MCF 10A (cell line): ENCODE data around the gene STMN1. TPM values are rescaled to one million over a fixed set of nuclear protein-coding genes. Genes with fewer than 3 reads are reported as not detected.

Experiments used
- BruUV-seq: library from RNA; stranded (reverse); fragments of 400-500 nt; replicated peaks from 2 replicates; lab custom pipeline; 2021; lab: Mats Ljungman, UMichigan
- CTCF ChIA-PET: fragments of 300-600 bp; sonication (Branson Sonifier 250); formaldehyde crosslinking; extraction: SDS; loops from one replicate; lab custom pipeline; 2021; ENCODE audit warnings: antibody characterized with exemption, inconsistent platforms; lab: Yijun Ruan, JAX
- POLR2A ChIA-PET: fragments of 300-600, 350-650 bp; sonication (Branson Sonifier 250); formaldehyde crosslinking; extraction: SDS; loops from one replicate; lab custom pipeline; 2020; ENCODE audit warnings: antibody characterized with exemption, inconsistent platforms; lab: Yijun Ruan, JAX
- DNase-seq: peaks from one replicate; pipeline ENCODE4 v3.0.0-alpha.2; 2018; ENCODE audit not compliant: unreplicated experiment
- H3K27ac Mint-ChIP-seq: one replicate; pipeline ENCODE4 v1.8.0; 2022; ENCODE audit warnings: mild to moderate bottlenecking, low read depth, mixed read lengths; ENCODE audit not compliant: unreplicated experiment
- H3K27me3 Mint-ChIP-seq: one replicate; pipeline ENCODE4 v1.8.0; 2022; ENCODE audit warnings: mixed read lengths; ENCODE audit not compliant: insufficient read depth, unreplicated experiment
- H3K36me3 Mint-ChIP-seq: one replicate; pipeline ENCODE4 v1.8.0; 2022; ENCODE audit warnings: mild to moderate bottlenecking, moderate library complexity, mixed read lengths; ENCODE audit not compliant: insufficient read depth, unreplicated experiment
- H3K4me1 Mint-ChIP-seq: one replicate; pipeline ENCODE4 v1.8.0; 2022; ENCODE audit warnings: mixed read lengths; ENCODE audit not compliant: insufficient read depth, unreplicated experiment
- H3K4me3 Mint-ChIP-seq: one replicate; pipeline ENCODE4 v1.8.0; 2022; ENCODE audit warnings: mild to moderate bottlenecking, moderate library complexity, mixed read lengths; ENCODE audit not compliant: unreplicated experiment
- H3K9me3 Mint-ChIP-seq: one replicate; pipeline ENCODE4 v1.8.0; 2022; ENCODE audit warnings: mixed read lengths; ENCODE audit not compliant: unreplicated experiment
- CTCF ChIP-seq: fragments of 200-600 bp; IDR thresholded peaks from one replicate; pipeline ENCODE4 v1.8.0; 2022; ENCODE audit warnings: antibody characterized with exemption, mild to moderate bottlenecking; ENCODE audit not compliant: unreplicated experiment
- intact Hi-C: fragments of 100-400 bp; cut with micrococcal nuclease; formaldehyde crosslinking; loops from 2 replicates; pipeline ENCODE4 v1.14.1; 2022
- total RNA-seq: library from RNA; stranded (reverse); gene quantifications from 2 replicates; pipeline ENCODE4 v1.2.3, GENCODE V29; 2022

STMN1 gene
- total RNA-seq, 1 experiment from 2014 or later, result 137 TPM

DNA sequence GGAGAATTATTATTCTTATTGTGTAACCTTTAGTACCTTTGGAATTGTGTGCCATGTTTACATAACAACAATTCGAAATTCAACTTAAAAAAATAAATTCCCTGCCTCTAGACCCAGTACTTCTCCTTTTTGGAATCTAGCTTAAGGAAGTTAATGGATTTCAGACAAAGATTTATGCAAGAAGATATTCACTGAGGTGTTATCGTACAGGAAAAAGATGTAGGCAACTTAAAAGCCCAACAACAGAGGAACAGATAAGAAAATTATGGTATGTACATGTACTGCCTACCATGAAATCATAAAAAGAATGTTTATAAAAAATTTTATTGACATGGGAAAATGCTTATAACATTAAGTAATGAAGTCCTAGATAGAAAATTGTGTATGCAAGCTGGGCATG is 18.2 kb upstream of the STMN1 start:
- POLR2A ChIA-PET, result interaction anchor here (0.6 kb wide), 1 partner anchor 47 kb away, joined by 3 read pairs; no protein-coding TSS in a partner anchor
- CTCF ChIA-PET, result no interaction called here
- Mint-ChIP-seq H3K27ac (no peak overlapping the region), H3K9me3 (no peaks in the 10 kb centered on the region), H3K4me3 (no peak overlapping the region), H3K27me3 (peaks cover 45% of the 10 kb centered on the region), H3K4me1 (no peaks in the 10 kb centered on the region), H3K36me3 (no peaks in the 10 kb centered on the region)
- no TSS peak for BruUV-seq
- no peak for TF ChIP-seq CTCF
- intact Hi-C loops, result no loop called here
- DNase-seq, result no peak

- DNase-seq, result peak; percentile 8
- BruUV-seq, result no TSS peak
- ChIA-PET CTCF (interaction anchor here (0.6 to 0.7 kb wide), 2 partner anchors 18 to 90 kb away, joined by 3 to 4 read pairs; no protein-coding TSS in a partner anchor), POLR2A (interaction anchor here (2.1 kb wide), 1 partner anchor 18 kb away, joined by 10 read pairs; no protein-coding TSS in a partner anchor)
- no peaks in the 10 kb centered on the region for H3K36me3 Mint-ChIP-seq
- H3K27ac Mint-ChIP-seq, result no peak overlapping the region
- H3K4me3 Mint-ChIP-seq, result peak overlapping the region; percentile 40
- H3K27me3 Mint-ChIP-seq, result peaks cover 45% of the 10 kb centered on the region
- H3K9me3 Mint-ChIP-seq, result no peaks in the 10 kb centered on the region
- no peaks in the 10 kb centered on the region for H3K4me1 Mint-ChIP-seq
- no peak for TF ChIP-seq CTCF
- intact Hi-C loops, result no loop called here
Measured at GRCh38 chr1:25922971-25923552, 16.8 kb upstream of the STMN1 start.

DNA sequence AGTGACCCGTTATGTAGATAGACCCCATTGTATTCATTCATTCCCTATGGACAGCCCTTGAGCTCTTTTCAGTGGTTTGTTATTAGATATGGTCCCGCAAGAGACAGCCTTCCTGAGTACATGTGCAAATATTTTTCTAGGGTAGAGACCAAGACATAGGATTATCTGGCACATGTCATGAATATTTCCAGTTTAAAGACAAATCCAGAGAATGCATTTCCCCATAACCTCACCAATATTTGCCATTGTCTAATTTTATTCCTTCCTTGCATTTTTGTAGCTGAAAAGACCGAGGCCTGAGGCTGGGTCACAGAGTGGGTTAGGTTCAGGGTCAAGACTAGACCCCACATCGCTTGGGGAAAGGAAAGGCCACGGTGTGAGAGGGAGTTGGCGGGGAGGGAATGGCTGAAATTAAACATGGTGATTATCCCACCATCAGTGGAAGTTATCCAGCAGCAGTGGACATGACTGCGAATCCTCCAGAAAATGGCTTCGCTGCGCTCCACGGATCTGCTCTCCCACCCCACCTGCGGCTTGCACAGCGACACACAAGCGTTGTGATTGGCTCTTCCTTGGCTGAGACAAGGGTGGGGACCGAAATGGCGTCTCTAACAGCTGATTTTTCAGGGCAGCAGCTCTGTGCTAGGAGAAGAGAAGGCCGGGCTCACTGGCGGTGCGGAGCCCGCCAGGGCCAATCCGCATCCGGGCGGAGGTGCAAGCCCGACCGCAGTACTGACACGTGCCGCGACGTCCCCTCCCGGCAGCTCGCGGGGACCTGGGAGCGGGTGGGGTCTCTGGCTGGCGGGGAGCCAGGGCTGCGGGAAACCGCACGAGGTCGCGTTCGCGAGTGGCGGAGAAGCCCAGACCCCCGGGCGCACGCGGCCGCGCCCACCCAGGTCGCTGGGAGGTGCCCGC is 16.1 kb upstream of the STMN1 start:
- ChIA-PET CTCF (interaction anchor here (0.6 to 0.7 kb wide), 2 partner anchors 17 to 89 kb away, joined by 3 to 4 read pairs; no protein-coding TSS in a partner anchor), POLR2A (interaction anchor here (0.5 to 2.1 kb wide), 3 partner anchors 9 to 75 kb away, joined by 3 to 10 read pairs (median 3); partner anchors contain the start of gene PAFAH2)
- no peaks in the 10 kb centered on the region for H3K4me1 Mint-ChIP-seq
- no peaks in the 10 kb centered on the region for H3K9me3 Mint-ChIP-seq
- intact Hi-C loops, result no loop called here
- no peak for TF ChIP-seq CTCF
- H3K36me3 Mint-ChIP-seq, result no peaks in the 10 kb centered on the region
- peak overlapping the region; percentile 40 for H3K4me3 Mint-ChIP-seq
- BruUV-seq, result no TSS peak
- H3K27me3 Mint-ChIP-seq, result peaks cover 39% of the 10 kb centered on the region
- DNase-seq, result no peak
- H3K27ac Mint-ChIP-seq, result no peak overlapping the region

DNA sequence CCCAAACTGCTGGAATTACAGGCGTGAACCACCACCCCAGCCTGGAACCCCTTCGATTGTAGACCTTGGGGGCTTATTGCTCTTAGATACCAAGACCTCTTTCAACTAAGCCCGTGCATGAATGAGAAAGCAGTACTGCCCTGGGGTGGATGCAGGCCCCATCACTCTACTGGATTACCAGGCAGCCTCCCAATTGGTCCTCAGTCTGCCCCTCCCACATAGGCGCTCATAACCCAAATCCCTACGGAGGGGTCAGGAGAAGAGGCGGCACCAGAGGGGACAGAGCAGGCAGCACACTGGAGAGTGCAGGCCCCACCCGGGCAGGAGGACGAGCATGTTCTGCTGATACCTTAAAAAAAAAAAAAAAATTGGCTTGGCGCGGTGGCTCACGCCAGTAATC is 12.4 kb upstream of the STMN1 start:
- Mint-ChIP-seq H3K27ac (no peak overlapping the region), H3K4me3 (no peak overlapping the region), H3K9me3 (no peaks in the 10 kb centered on the region), H3K36me3 (no peaks in the 10 kb centered on the region), H3K4me1 (no peaks in the 10 kb centered on the region), H3K27me3 (peaks cover 4% of the 10 kb centered on the region)
- ChIA-PET CTCF (no interaction called here), POLR2A (no interaction called here)
- intact Hi-C loops, result no loop called here
- no TSS peak for BruUV-seq
- no peak for DNase-seq
- TF ChIP-seq CTCF, result no peak
